Fibroblast of pulmonary artery (primary cell): ENCODE results near the gene PIF1.

Experiments
- DNase-seq: peaks from one replicate; pipeline ENCODE4 v3.0.0-alpha.2; 2010; ENCODE audit warnings: low read depth
- H3K4me3 ChIP-seq: replicated peaks from 2 replicates; pipeline ENCODE4 v1.5.1; 2011; ENCODE audit warnings: low read depth, mild to moderate bottlenecking, control low read depth, low read length, moderate library complexity
- CTCF ChIP-seq: IDR thresholded peaks from 2 replicates; pipeline ENCODE4 v1.5.1; 2011; ENCODE audit warnings: mild to moderate bottlenecking, control low read depth, low read length, inconsistent platforms; ENCODE audit errors: missing control alignments

The PIF1 gene

GRCh38 chr15:64766058-64766457 lies 59.4 kb downstream of the PIF1 start:
- no peak for DNase-seq
- no peak overlapping the region for H3K4me3 ChIP-seq
- TF ChIP-seq CTCF, result no peak
